Neuronal stem cell (in vitro differentiated cells): ENCODE measurements around the gene SLC26A11.
A peak's percentile ranks its signal among the peaks of the same experiment; 100 is the strongest.

Experiments
- DNase-seq: peaks from one replicate; pipeline ENCODE4 v3.0.0-alpha.2; 2013; ENCODE audit warnings: low spot score
- H2AFZ ChIP-seq: one replicate; pipeline ENCODE4 v1.6.1; 2013; ENCODE audit warnings: mild to moderate bottlenecking, low read length, inconsistent platforms
- H2AK5ac ChIP-seq: 2 replicates; pipeline ENCODE4 v1.6.1; 2013; ENCODE audit warnings: low read depth, mild to moderate bottlenecking, inconsistent platforms, low read length, moderate library complexity, mixed read lengths
- H2BK120ac ChIP-seq: 2 replicates; pipeline ENCODE4 v1.6.1; 2013; ENCODE audit warnings: low read depth, mild to moderate bottlenecking, inconsistent platforms, low read length, moderate library complexity, mixed read lengths
- H2BK12ac ChIP-seq: one replicate; pipeline ENCODE4 v1.6.1; 2013; ENCODE audit warnings: low read length, inconsistent platforms
- H2BK15ac ChIP-seq: 2 replicates; pipeline ENCODE4 v1.6.1; 2013; ENCODE audit warnings: mild to moderate bottlenecking, low read length, inconsistent platforms, mixed read lengths
- H2BK5ac ChIP-seq: one replicate; pipeline ENCODE4 v1.6.1; 2013; ENCODE audit warnings: inconsistent platforms, mild to moderate bottlenecking, low read length, moderate library complexity
- H3K14ac ChIP-seq: one replicate; pipeline ENCODE4 v1.6.1; 2013; ENCODE audit warnings: low read length, inconsistent platforms
- H3K18ac ChIP-seq: 2 replicates; pipeline ENCODE4 v1.6.1; 2013; ENCODE audit warnings: low read length, inconsistent platforms
- H3K23ac ChIP-seq: 2 replicates; pipeline ENCODE4 v1.6.1; 2013; ENCODE audit warnings: low read depth, mild to moderate bottlenecking, mixed read lengths, low read length, inconsistent platforms; ENCODE audit not compliant: poor library complexity
- H3K27ac ChIP-seq: replicated peaks from 3 replicates; pipeline ENCODE4 v1.5.1; 2013; ENCODE audit warnings: low read length, inconsistent platforms
- H3K27me3 ChIP-seq, 3 experiments: 2 replicates each; pipeline ENCODE4 v1.6.1; 2013; ENCODE audit warnings: low read length in 3 of 3, mild to moderate bottlenecking in 2 of 3, inconsistent platforms in 1 of 3, low read depth in 1 of 3, mixed read lengths in 1 of 3, moderate library complexity in 1 of 3; ENCODE audit not compliant: control insufficient read depth in 3 of 3, insufficient read depth in 3 of 3
- H3K36me3 ChIP-seq, 2 donors: replicated peaks in 1 of 2; 2 replicates each; pipeline ENCODE4 v1.6.1; 2013; ENCODE audit warnings: low read length in 2 of 2; ENCODE audit not compliant: control insufficient read depth in 2 of 2, insufficient read depth in 2 of 2
- H3K4ac ChIP-seq: 2 replicates; pipeline ENCODE4 v1.6.1; 2013; ENCODE audit warnings: inconsistent platforms, mild to moderate bottlenecking, low read length, moderate library complexity
- H3K4me1 ChIP-seq, 2 donors: 1 replicate in 1 of 2; 2 replicates in 1 of 2; pipeline ENCODE4 v1.6.1; 2013; ENCODE audit warnings: low read length in 2 of 2, low read depth in 1 of 2; ENCODE audit not compliant: control insufficient read depth in 2 of 2, insufficient read depth in 1 of 2
- H3K4me2 ChIP-seq: one replicate; pipeline ENCODE4 v1.6.1; 2013; ENCODE audit warnings: mild to moderate bottlenecking, low read length, inconsistent platforms; ENCODE audit not compliant: insufficient read depth, poor library complexity, severe bottlenecking
- H3K4me3 ChIP-seq, 2 donors: 2 replicates each; pipeline ENCODE4 v1.5.1; 2013; ENCODE audit warnings: low read length in 2 of 2, mild to moderate bottlenecking in 2 of 2, inconsistent platforms in 1 of 2, moderate library complexity in 1 of 2
- H3K79me1 ChIP-seq: one replicate; pipeline ENCODE4 v1.6.1; 2013; ENCODE audit warnings: low read depth, mild to moderate bottlenecking, inconsistent platforms, low read length, moderate library complexity
- H3K9ac ChIP-seq: one replicate; pipeline ENCODE4 v1.6.1; 2013; ENCODE audit warnings: mild to moderate bottlenecking, low read depth, low read length, inconsistent platforms; ENCODE audit not compliant: poor library complexity
- H3K9me3 ChIP-seq, 2 donors: replicated peaks in 1 of 2; 2 replicates each; pipeline versions ENCODE3 to v1.6.1; 2013; ENCODE audit warnings: low read length in 2 of 2, mild to moderate bottlenecking in 2 of 2, inconsistent platforms in 1 of 2, low read depth in 1 of 2, mixed read lengths in 1 of 2, moderate library complexity in 1 of 2; ENCODE audit not compliant: control insufficient read depth in 2 of 2, insufficient read depth in 1 of 2
- H4K8ac ChIP-seq: one replicate; pipeline ENCODE4 v1.6.1; 2013; ENCODE audit warnings: low read depth, mild to moderate bottlenecking, inconsistent platforms, low read length, moderate library complexity
- H4K91ac ChIP-seq: one replicate; pipeline ENCODE4 v1.6.1; 2013; ENCODE audit warnings: low read length, low read depth, mild to moderate bottlenecking, inconsistent platforms; ENCODE audit not compliant: poor library complexity
- WGBS, 2 donors: extraction: QIAGEN DNeasy Blood & Tissue Kit; methylation state at CpG; one replicate each; pipeline ENCODE4 v1.1.7; 2013; ENCODE audit warnings: missing lambda C conversion rate in 2 of 2, mixed read lengths in 1 of 2; ENCODE audit not compliant: insufficient read length in 2 of 2, insufficient replicate concordance in 1 of 2; ENCODE audit errors: extremely low coverage in 2 of 2; 5-methylcytosine and 5-hydroxymethylcytosine counted together

The SLC26A11 gene

GRCh38 chr17:80214012-80214877 lies 6.0 kb upstream of the SLC26A11 start:
- Histone ChIP-seq H3K4me2 (no peak overlapping the region), H3K4me3 (no peak overlapping the region), H3K27me3 (no peaks in the 10 kb centered on the region), H2BK12ac (no peak overlapping the region), H2BK5ac (no peak overlapping the region), H3K18ac (no peak overlapping the region), H4K8ac (peak overlapping the region; percentile 43), H2BK15ac (no peak overlapping the region), H3K14ac (peak overlapping the region; percentile 56), H3K9me3 (no peaks in the 10 kb centered on the region), H3K4me1 (peaks cover 0 to 2% of the 10 kb centered on the region in 2 donors), H3K27ac (no peak overlapping the region), H2AK5ac (no peak overlapping the region), H2BK120ac (no peak overlapping the region), H3K79me1 (peaks cover 7% of the 10 kb centered on the region), H3K9ac (peak overlapping the region; percentile 44), H3K23ac (peak overlapping the region; percentile 55), H2AFZ (no peak overlapping the region), H4K91ac (no peak overlapping the region), H3K36me3 (peaks cover 23 to 58% of the 10 kb centered on the region in 2 donors), H3K4ac (no peak overlapping the region)
- DNase-seq: no peak
- WGBS, 2 donors: no CpG with 5 or more reads among the region's 48 CpGs

- H3K4me3 ChIP-seq: no peak overlapping the region
- H2BK12ac ChIP-seq: no peak overlapping the region
- H3K79me1 ChIP-seq: peaks cover 8% of the 10 kb centered on the region
- H4K91ac ChIP-seq: no peak overlapping the region
- H3K27me3 ChIP-seq: no peaks in the 10 kb centered on the region
- no peak overlapping the region for H3K4ac ChIP-seq
- H4K8ac ChIP-seq: no peak overlapping the region
- H3K4me2 ChIP-seq: no peak overlapping the region
- DNase-seq: no peak
- H2BK120ac ChIP-seq: no peak overlapping the region
- H2BK15ac ChIP-seq: no peak overlapping the region
- no peak overlapping the region for H3K18ac ChIP-seq
- peak overlapping the region; percentile 56 for H3K14ac ChIP-seq
- H3K9ac ChIP-seq: peak overlapping the region; percentile 44
- H2AFZ ChIP-seq: no peak overlapping the region
- H3K9me3 ChIP-seq: no peaks in the 10 kb centered on the region
- H3K27ac ChIP-seq: no peak overlapping the region
- peaks cover 5% of the 10 kb centered on the region in 2 donors for H3K4me1 ChIP-seq
- H2BK5ac ChIP-seq: no peak overlapping the region
- H3K36me3 ChIP-seq: peaks cover 23 to 52% of the 10 kb centered on the region in 2 donors
- H3K23ac ChIP-seq: peak overlapping the region; percentile 55
- no CpG with 5 or more reads among the region's 17 CpGs for WGBS, 2 donors
- H2AK5ac ChIP-seq: no peak overlapping the region
These were observed 5.4 kb upstream of the SLC26A11 start for GRCh38 chr17:80214878-80215210.

- Histone ChIP-seq H3K4me1 (peaks cover 7 to 14% of the 10 kb centered on the region in 2 donors), H2BK12ac (no peak overlapping the region), H2BK120ac (no peak overlapping the region), H3K9me3 (no peaks in the 10 kb centered on the region), H3K79me1 (peaks cover 7% of the 10 kb centered on the region), H4K91ac (no peak overlapping the region), H2AK5ac (no peak overlapping the region), H4K8ac (no peak overlapping the region), H2BK15ac (no peak overlapping the region), H3K27ac (no peak overlapping the region), H3K4me2 (no peak overlapping the region), H2AFZ (no peak overlapping the region), H3K27me3 (no peaks in the 10 kb centered on the region), H3K36me3 (peaks cover 10 to 33% of the 10 kb centered on the region in 2 donors), H3K23ac (no peak overlapping the region), H3K4me3 (peak overlapping the region in 1 of 2 donors; percentile 31), H3K9ac (no peak overlapping the region), H3K18ac (no peak overlapping the region), H3K14ac (no peak overlapping the region), H2BK5ac (no peak overlapping the region), H3K4ac (no peak overlapping the region)
- WGBS, 2 donors: no CpG with 5 or more reads among the region's 40 CpGs
- no peak for DNase-seq
These were observed 3.5 kb upstream of the SLC26A11 start for GRCh38 chr17:80216473-80217456.
